Suprapubic skin (tissue), 4 donors: ENCODE measurements around the gene USP50. TPM values are rescaled to one million over a fixed set of nuclear protein-coding genes. Genes with fewer than 3 reads are reported as not detected.

Experiments used
- DNase-seq, 2 donors: peaks; one replicate each; pipeline ENCODE4 v3.0.0-alpha.2; 2019; ENCODE audit warnings: low spot score in 2 of 2
- H3K27ac ChIP-seq: fragments of 200-600 bp; sonication (generic); one replicate; pipeline ENCODE4 v1.5.1; 2019
- H3K27me3 ChIP-seq: fragments of 200-600 bp; sonication (generic); one replicate; pipeline ENCODE4 v1.5.1; 2019
- H3K36me3 ChIP-seq: fragments of 200-600 bp; sonication (generic); one replicate; pipeline ENCODE4 v1.5.1; 2019
- H3K4me1 ChIP-seq: fragments of 200-600 bp; sonication (generic); one replicate; pipeline ENCODE4 v1.5.1; 2019
- H3K4me3 ChIP-seq: fragments of 200-600 bp; sonication (generic); one replicate; pipeline ENCODE4 v1.5.1; 2019; ENCODE audit warnings: mild to moderate bottlenecking
- H3K9me3 ChIP-seq: fragments of 200-600 bp; sonication (generic); one replicate; pipeline ENCODE4 v1.5.1; 2019
- EP300 ChIP-seq: sonication (generic); formaldehyde crosslinking; IDR thresholded peaks from one replicate; pipeline ENCODE4 v1.6.1; 2017; ENCODE audit warnings: antibody characterized with exemption
- POLR2A ChIP-seq, 2 donors: fragments of 450-650 bp; IDR thresholded peaks; one replicate each; pipeline ENCODE4 v1.6.1; 2017; ENCODE audit warnings: antibody characterized with exemption in 2 of 2, mild to moderate bottlenecking in 2 of 2, moderate library complexity in 2 of 2
- POLR2AphosphoS5 ChIP-seq, 3 donors: sonication (generic); formaldehyde crosslinking; IDR thresholded peaks; one replicate each; pipeline ENCODE4 v1.6.1; 2017; ENCODE audit warnings: antibody characterized with exemption in 3 of 3
- WGBS: methylation state at CpG from one replicate; pipeline ENCODE4 v1.1.5; 2018; 5-methylcytosine and 5-hydroxymethylcytosine counted together
- total RNA-seq, 4 donors: library from RNA; depleted of rRNA; stranded (reverse); fragments of >200 nt; gene quantifications; one replicate each; pipeline ENCODE4 v1.1.0, GENCODE V29; 2016
- TF ChIP-seq, protein P1 (sequence below), 2 donors: fragments of 200-600 bp in 1 of 2; fragments of 450-650 bp in 1 of 2; sonication (generic) in 1 of 2; IDR thresholded peaks; one replicate each; pipeline ENCODE4 v1.5.1; 2016 to 2019; ENCODE audit warnings: antibody characterized with exemption in 2 of 2, mild to moderate bottlenecking in 1 of 2, moderate library complexity in 1 of 2

The USP50 gene
- total RNA-seq, 4 donors from 2014 or later, result 1.3 to 2.0 TPM; not detected in 2

- DNase-seq, result no peak
- no peaks in the 10 kb centered on the region for H3K4me1 ChIP-seq
- no peaks in the 10 kb centered on the region for H3K9me3 ChIP-seq
- no peak overlapping the region for H3K4me3 ChIP-seq
- WGBS, result 69% methylated on average over 2 of the region's 2 CpGs
- H3K36me3 ChIP-seq, result peaks cover 69% of the 10 kb centered on the region
- H3K27ac ChIP-seq, result no peak overlapping the region
- no peak for TF ChIP-seq POLR2AphosphoS5 (IDR thresholded peaks at IDR 0.05)
- TF ChIP-seq POLR2A (IDR thresholded peaks at IDR 0.05), result no peak
- no peak for TF ChIP-seq EP300
- TF ChIP-seq, protein P1, sequence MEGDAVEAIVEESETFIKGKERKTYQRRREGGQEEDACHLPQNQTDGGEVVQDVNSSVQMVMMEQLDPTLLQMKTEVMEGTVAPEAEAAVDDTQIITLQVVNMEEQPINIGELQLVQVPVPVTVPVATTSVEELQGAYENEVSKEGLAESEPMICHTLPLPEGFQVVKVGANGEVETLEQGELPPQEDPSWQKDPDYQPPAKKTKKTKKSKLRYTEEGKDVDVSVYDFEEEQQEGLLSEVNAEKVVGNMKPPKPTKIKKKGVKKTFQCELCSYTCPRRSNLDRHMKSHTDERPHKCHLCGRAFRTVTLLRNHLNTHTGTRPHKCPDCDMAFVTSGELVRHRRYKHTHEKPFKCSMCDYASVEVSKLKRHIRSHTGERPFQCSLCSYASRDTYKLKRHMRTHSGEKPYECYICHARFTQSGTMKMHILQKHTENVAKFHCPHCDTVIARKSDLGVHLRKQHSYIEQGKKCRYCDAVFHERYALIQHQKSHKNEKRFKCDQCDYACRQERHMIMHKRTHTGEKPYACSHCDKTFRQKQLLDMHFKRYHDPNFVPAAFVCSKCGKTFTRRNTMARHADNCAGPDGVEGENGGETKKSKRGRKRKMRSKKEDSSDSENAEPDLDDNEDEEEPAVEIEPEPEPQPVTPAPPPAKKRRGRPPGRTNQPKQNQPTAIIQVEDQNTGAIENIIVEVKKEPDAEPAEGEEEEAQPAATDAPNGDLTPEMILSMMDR (IDR thresholded peaks at IDR 0.05), result no peak
- no peaks in the 10 kb centered on the region for H3K27me3 ChIP-seq
Measured at GRCh38 chr15:50463423-50464358, 82.8 kb downstream of the USP50 start.

DNA sequence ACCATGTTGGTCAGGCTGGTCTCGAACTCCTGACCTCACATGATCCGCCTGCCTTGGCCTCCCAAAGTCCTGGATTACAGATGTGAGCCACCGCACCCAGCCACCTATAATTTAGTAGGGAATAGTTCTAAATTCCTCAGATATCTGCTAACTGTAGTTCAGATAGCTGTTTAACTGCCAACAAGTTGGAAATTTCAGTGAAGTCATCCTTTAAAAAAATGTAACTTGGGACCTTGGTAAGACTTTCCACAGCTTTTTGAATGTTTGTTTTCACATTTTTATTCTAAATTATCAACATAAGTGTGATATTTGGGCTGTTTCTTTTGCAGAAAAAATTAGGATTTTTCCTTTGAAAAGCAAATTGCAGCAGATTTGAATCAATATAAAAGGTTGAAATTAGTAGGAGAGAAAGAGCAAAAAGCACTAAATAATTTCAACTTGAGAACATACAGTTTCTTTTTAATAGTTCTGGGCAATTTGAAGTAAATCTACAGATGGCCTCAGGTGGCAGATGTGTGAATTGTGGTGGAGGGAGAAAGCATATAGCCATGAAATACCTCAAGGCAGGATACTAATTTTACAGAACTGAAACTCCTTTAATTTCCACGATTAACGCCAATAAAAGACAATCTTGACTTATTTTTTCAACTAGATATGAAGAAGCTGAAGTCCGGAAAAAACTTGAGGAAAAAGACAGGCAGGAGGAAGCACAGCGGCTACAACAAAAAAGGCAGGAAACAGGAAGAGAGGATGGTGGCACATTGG is 87.9 kb downstream of the USP50 start:
- Histone ChIP-seq H3K36me3 (peaks cover 47% of the 10 kb centered on the region), H3K4me3 (no peak overlapping the region), H3K27ac (no peak overlapping the region), H3K9me3 (no peaks in the 10 kb centered on the region), H3K27me3 (no peaks in the 10 kb centered on the region), H3K4me1 (no peaks in the 10 kb centered on the region)
- WGBS, result 78% methylated on average over 7 of the region's 7 CpGs
- no peak for TF ChIP-seq POLR2AphosphoS5 (IDR thresholded peaks at IDR 0.05)
- no peak for TF ChIP-seq POLR2A (IDR thresholded peaks at IDR 0.05)
- TF ChIP-seq, protein P1 (IDR thresholded peaks at IDR 0.05), result no peak
- TF ChIP-seq EP300, result no peak
- no peak for DNase-seq

DNA sequence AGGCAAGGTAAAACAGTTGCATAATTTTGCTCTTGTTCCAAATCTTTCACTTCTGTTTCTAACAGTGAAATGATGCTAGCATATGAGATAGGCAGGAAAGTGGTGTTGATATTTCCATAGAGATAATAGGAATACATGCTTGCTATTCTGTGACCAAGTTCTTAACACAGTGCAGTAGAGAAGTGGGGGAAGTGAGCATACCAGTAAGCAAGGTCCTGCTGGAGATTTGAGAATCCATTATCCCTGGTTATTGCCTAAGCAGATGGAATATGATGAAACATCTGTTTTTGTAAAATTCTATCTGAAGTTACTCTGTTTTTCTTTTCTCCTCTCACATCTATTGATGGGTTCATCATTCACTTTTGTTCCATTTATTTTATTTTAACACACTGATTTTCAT is 93.5 kb downstream of the USP50 start:
- Histone ChIP-seq H3K27ac (no peak overlapping the region), H3K4me1 (no peaks in the 10 kb centered on the region), H3K4me3 (no peak overlapping the region), H3K27me3 (no peaks in the 10 kb centered on the region), H3K9me3 (no peaks in the 10 kb centered on the region), H3K36me3 (peaks cover 41% of the 10 kb centered on the region)
- TF ChIP-seq EP300, result no peak
- TF ChIP-seq POLR2AphosphoS5 (IDR thresholded peaks at IDR 0.05), result no peak
- TF ChIP-seq POLR2A (IDR thresholded peaks at IDR 0.05), result no peak
- TF ChIP-seq, protein P1 (IDR thresholded peaks at IDR 0.05), result no peak
- no peak for DNase-seq

Other genes with a start within 250 kb of the USP50 start
- gene GABPB1, start 191.5 kb downstream of the USP50 start, total RNA-seq, result 10 to 100 TPM; 10.8 to 31.2 (median 20.3) TPM
- 10 to 100 TPM; 32.8 to 62.7 (median 39.0) TPM for gene USP8, start 122.3 kb downstream of the USP50 start, total RNA-seq
- gene TRPM7, start 140.1 kb upstream of the USP50 start, total RNA-seq, result 10 to 100 TPM; 30.8 to 72.0 (median 35.5) TPM
- gene SPPL2A, start 219.0 kb upstream of the USP50 start, total RNA-seq, result 100 to 1,000 TPM; 156 to 228 (median 186) TPM